Effector CD4-positive, alpha-beta T cell (primary cell): ENCODE results near the gene TUBB3.
A peak's percentile ranks its signal among the peaks of the same experiment; 100 is the strongest.
"Not testable (repeated sequence)": the region's sequence is repeated elsewhere in the genome, so short reads cannot be mapped to it uniquely, and the experiment has no call there.

Experiments
- DNase-seq: peaks from one replicate; pipeline ENCODE4 v3.0.0-alpha.2; 2020
- total RNA-seq: gene quantifications from one replicate; lab custom pipeline; 2026; lab: John Stamatoyannopoulos, UW

The TUBB3 gene
- 1.9 reads per million, percentile 2 among the genes with 10 or more reads in this experiment for total RNA-seq

- DNase-seq = no peak
Observed at GRCh38 chr16:89922884-89923639, at the start of gene TUBB3. TSS of gene TUBB3 (plus strand) at chr16:89923342. CDS start at chr16:89923402, 60 bp downstream.

GRCh38 chr16:89873972-89874689, 49.0 kb upstream of the TUBB3 start:
- peak; percentile 89 for DNase-seq

DNA sequence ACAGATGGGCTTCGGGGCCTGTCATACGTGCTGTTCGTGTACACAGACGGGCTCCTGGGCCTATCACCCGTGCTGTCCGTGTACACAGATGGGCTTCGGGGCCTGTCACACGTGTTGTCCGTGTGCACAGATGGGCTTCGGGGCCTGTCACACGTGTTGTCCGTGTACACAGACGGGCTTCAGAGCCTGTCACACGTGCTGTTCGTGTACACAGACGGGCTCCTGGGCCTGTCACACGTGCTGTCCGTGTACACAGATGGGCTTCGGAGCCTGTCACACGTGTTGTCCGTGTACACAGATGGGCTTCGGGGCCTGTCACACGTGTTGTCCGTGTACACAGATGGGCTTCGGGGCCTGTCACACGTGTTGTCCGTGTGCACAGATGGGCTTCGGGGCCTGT, 44.0 kb upstream of the TUBB3 start:
- DNase-seq = not testable (repeated sequence)

DNA sequence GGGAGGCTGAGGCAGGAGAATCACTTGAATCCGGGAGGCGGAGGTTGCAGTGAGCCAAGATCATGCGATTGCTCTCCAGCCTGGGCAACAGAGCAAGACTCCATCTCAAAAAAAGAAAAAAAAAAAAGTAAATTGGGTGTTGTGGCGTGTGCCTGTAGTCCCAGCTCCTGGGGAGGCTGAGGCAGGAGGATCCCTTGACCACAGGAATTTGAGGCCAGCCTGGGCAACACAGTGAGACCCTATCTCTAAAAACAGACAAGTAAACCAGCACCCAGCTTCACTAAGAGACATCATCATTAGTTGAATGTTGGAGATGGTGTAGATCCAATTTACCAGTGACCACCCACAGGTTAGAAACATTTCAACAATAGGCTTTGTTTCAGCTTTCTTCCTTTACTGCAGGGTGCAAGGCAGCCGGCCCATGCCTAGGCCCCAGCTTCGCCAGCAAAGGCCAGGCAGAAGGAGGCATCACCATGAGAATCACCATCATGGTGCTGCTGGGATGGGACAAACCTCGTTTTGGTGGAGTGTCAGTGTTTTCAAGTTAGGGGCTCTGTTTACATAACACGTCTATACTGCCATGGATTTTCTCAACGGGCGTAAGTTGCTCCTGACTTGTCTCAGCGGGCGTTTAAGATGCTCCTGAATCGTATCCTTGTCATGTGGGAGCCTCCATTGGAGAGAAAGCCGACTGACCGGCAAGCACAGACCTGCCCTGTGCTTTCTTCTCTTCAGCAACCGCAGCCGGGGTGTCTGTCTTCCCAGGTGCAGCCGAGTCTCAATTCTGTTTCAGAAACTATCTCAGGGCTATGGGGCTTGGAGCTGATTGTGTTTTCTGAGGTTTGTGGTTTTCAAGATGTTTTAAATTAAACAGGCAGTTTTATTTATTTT, 42.4 kb upstream of the TUBB3 start:
- no peak for DNase-seq

DNA sequence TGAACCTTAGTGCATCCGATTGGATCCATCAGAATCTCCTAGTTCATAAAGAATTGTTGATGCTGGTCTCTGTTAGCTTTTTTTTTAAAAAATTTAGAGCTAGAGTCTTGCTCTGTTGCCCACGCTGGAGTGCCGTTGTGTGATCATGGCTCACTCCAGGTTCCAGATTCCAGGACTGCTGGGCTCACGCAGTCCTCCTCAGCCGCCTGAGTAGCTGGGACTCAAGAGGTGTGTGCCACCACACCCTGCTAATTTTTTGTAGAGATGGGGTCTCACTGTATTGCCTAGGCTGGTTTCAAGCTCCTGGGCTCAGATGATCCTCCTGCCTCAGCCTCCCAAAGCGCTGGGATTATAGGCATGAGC, 41.8 kb upstream of the TUBB3 start:
- DNase-seq = no peak

- DNase-seq = no peak
Observed at GRCh38 chr16:89883346-89884040, 39.6 kb upstream of the TUBB3 start.

GRCh38 chr16:89884041-89884421, 39.1 kb upstream of the TUBB3 start:
- no peak for DNase-seq

GRCh38 chr16:89887243-89887642, 35.9 kb upstream of the TUBB3 start:
- DNase-seq = no peak

- no peak for DNase-seq
Observed at GRCh38 chr16:89890200-89890599, 32.9 kb upstream of the TUBB3 start.

DNA sequence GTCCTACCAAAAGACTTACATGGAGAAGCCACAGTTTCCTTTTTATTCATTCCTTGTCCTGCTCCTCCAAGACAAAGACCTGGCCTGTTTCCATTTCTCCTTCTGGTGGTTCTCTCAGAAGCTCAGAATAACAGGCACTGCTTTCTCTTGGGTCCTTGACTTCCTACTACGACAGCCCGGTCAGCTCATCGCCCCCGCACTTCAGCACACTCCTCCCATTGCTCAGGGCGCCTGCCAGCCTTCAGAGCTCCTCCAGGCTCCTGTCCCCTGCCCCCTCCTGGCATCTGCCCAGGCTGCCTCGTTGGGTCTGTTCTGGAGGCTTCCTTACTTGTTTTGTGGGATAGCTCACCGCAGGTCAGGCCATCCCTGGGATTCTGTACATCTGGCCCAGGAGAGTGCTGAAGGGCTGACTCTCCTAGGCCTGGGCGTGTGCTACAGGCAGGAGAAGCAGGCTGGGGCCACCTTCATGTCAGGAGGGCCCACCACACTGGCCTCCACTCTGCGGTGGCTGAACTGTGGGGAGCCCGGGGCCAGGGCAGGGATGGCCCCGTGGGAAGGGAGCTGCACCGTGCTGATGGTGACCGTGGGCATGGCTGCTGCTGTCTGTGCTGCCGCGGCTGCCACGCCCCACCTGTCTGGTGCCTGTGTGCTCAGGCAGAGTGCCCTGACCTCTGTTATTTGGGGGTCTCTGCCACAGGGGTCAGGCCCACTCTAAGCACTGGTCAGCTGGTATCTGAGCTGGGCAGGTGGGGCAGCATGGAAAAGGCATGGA, 32.1 kb upstream of the TUBB3 start:
- DNase-seq = no peak

GRCh38 chr16:89892055-89892630, 31.0 kb upstream of the TUBB3 start:
- DNase-seq = no peak

GRCh38 chr16:89892635-89893034, 30.5 kb upstream of the TUBB3 start:
- DNase-seq = no peak

DNA sequence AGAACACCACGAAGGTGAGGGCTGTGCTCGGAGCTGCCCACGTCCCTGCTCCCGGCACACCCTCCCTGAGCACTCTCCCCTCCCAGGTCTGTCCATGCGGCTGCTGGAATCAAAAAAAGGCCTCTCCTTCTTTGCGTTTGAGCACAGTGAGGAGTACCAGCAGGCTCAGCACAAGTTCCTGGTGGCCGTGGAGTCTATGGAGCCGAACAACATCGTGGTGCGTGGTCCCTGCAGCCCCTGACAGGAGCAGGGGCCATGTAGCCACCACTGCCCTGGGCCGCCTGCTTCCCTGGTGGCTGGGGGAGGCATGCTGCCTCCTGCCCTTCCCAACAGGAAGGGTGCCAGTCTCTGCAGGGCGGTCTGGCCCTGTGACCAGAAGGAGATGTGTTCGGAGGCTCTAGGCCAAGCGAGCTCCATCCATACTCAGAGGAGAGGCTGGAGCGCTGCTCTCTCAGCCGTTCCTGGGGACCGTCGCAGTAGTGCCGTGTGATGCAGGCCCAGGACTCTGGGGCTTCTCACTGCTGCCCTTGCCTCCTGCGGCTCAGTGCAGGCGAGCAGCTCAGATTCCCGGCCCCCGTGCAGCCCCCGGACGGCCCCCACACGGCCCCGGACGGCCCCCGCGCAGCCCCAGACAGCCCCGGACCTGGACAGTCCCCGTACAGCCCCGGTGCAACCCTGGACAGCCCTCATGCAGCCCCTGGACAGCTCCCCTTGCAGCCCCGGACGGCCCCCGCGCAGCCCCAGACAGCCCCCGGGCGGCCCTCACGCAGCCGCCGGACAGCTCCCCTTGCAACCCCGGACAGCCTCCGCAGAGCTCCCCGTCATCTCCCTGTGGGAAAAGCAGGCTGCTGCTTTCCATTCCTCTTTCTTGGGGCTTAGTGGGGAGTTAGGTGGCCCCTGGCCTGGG, 29.2 kb upstream of the TUBB3 start:
- DNase-seq = no peak

DNA sequence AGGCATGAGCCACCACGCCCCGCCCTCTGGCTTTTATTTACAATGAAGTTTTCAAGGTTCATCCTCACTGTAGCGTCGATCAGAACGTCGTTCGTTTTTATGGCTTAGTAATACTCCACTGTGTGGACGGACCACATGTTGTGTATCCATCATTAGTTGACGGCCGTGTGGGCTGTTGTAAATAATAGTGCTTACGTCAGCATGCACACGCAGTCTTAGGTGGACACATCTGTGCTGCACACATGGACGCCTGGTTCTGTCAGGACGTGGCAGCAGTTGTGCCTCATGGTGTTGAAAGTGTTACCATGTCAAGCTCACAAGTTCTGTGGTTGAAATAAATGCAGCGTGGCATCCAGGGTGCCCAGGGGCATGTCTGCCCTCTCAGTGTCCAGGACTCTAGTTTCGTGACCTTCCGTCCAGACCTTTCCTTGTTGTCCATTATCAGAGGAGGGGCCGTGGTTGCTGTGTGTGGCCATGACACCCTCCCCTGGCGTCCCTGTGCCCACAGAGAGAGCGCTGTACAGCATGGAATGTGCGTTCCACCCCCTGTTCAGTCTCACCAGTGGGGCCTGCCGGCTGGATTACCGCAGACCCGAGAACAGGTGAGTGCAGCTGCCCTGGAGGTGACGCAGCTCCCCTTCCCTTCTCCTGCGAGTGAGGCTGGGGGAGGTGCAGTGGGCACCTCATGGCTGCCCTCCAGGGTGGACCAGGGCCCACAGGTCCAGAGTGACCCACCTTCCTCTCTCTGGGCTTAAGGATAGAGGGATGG, 27.5 kb upstream of the TUBB3 start:
- no peak for DNase-seq

DNA sequence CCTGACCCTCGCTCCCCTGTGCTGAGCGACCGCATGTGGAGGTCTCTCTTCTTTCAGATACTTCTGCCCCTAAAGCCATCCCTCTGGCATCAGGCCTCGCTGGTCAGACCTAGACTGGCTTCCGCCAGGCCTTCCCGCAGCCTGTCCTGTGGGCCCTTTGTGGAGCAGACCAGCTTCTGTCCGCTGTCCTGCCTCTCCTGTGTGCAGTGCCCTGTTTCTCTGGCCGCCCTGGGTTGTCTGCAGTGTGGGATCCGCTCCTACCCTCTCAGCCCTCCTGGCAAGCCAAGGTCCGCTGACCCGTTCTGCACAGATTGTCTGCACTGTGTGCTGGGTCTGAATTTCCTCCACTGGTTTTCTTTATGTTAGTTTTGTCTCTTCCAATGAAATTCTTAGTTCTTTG, 25.9 kb upstream of the TUBB3 start:
- DNase-seq = no peak

DNA sequence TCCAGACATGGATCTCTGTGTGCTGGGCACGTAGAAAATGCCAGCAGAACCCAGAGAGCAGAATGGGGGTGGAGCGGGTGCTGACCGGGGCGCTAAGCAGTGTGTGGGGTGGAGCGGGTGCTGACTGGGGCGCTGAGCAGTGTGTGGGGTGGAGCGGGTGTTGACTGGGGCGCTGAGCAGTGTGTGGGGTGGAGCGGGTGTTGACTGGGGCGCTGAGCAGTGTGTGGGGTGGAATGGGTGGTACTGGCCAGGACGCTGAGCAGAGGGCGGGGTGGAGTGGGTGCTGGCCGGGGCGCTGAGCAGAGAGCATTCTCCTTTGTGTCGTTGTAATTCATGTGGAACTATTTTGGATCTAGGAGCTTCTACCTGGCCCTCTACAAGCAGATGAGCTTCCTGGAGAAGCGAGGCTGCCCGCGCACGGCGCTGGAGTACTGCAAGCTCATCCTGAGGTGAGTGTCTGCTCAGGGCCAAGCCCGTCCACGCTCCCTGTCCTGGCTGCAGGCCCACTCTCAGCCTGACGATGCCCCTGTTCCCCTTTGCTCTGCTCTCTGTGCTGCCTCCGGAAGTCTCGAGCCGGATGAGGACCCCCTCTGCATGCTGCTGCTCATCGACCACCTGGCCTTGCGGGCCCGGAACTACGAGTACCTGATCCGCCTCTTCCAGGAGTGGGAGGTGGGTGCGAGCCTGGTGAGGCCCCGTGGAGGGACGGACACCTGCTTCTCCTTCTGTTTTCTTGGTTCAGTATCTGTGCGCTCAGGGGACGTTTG, 24.8 kb upstream of the TUBB3 start:
- no peak for DNase-seq

DNA sequence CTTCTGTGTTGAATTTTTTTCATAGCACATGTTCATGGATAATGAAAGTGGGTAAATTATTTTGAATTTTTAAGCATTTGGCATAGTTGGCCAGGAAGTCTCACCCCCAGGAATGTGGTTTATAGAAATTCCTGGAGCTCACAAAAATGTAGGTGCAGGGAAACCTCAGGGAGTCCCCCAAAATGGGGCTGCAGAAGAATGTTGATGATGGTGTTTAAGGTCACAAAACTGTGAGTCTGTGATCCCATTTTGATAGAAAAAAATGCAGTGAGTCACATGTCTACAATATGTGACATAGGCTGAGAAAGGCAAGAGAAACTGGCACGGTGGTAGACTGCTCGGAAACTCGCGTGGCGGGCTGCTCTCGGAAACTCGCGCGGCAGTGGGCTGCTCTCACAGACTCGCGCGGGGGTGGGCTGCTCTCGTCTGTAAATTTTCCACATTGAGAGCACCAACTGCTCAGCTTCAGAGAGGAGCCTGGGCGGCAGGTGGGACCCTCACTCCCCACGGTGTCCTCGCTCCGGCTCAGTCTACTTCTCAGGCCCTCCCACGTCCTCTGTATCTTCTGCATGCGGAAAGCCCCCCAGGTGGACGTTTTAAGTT, 23.2 kb upstream of the TUBB3 start:
- DNase-seq = no peak

DNA sequence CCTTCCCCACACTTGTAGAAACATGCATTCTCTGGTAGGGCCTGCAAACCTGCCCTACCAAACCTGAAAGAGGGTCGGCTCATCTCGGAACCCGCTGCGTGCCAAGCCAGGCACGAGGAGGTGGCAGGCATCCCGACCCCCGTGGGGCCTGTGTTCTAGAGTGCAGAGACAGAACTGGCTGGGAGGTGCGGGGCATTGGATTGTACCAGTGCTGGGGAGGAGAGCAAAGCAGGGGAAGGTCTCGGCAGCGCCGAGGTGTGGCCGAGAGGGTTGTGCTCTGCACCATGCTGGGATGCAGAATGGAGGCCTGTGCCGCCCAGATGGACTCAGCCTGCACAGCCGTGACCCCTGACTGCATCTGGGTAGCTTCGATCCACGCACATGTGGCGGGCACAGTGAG, 22.3 kb upstream of the TUBB3 start:
- no peak for DNase-seq
